T-helper 2 cell treated with Interferon-gamma antibody and Interleukin-4, amounts not matched to agents 5 μg/mL and 100 μg/mL, for 36 hours (primary cell): ENCODE results near the gene CREBBP.

ENCODE experiments used
- DNase-seq: peaks from one replicate; pipeline ENCODE4 v3.0.0; 2021; ENCODE audit warnings: low spot score
- H3K27ac Mint-ChIP-seq: one replicate; pipeline ENCODE4 v1.8.0; 2021; ENCODE audit warnings: mild to moderate bottlenecking, mixed read lengths
- H3K27me3 Mint-ChIP-seq: one replicate; pipeline ENCODE4 v1.8.0; 2021; ENCODE audit warnings: low read depth, mixed read lengths
- H3K36me3 Mint-ChIP-seq: one replicate; pipeline ENCODE4 v1.8.0; 2021; ENCODE audit warnings: low read depth, mixed read lengths
- H3K4me1 Mint-ChIP-seq: one replicate; pipeline ENCODE4 v1.8.0; 2021; ENCODE audit warnings: low read depth, mixed read lengths
- H3K4me3 Mint-ChIP-seq: one replicate; pipeline ENCODE4 v1.8.0; 2022; ENCODE audit warnings: mild to moderate bottlenecking, moderate library complexity, mixed read lengths
- H3K9me3 Mint-ChIP-seq: one replicate; pipeline ENCODE4 v1.8.0; 2021; ENCODE audit warnings: mixed read lengths

The CREBBP gene

DNA sequence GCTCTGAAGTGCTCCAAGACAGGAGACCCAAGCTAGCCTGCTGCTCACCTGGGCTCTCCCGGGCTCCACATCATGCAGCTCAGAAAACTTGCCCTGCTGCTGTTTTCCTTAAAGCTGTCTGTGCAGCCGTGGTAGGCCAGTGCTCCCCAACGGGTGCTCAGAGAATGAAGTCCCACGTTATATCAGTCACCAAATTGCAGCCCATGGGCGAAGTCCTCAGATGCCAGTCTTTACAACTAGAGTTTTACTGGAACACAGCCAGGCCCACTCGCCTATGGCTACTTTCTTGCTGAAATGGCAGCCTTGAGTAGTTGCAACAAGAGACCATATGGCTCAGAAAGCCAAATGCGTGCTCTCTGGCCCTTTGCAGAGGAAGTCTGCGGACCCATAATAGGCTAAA lies 6.3 kb downstream of the CREBBP start:
- no peak overlapping the region for H3K27ac Mint-ChIP-seq
- no peak for DNase-seq
- H3K27me3 Mint-ChIP-seq: no peaks in the 10 kb centered on the region
- H3K36me3 Mint-ChIP-seq: peaks cover 23% of the 10 kb centered on the region
- no peaks in the 10 kb centered on the region for H3K9me3 Mint-ChIP-seq
- H3K4me1 Mint-ChIP-seq: peaks cover 55% of the 10 kb centered on the region
- H3K4me3 Mint-ChIP-seq: no peak overlapping the region

DNA sequence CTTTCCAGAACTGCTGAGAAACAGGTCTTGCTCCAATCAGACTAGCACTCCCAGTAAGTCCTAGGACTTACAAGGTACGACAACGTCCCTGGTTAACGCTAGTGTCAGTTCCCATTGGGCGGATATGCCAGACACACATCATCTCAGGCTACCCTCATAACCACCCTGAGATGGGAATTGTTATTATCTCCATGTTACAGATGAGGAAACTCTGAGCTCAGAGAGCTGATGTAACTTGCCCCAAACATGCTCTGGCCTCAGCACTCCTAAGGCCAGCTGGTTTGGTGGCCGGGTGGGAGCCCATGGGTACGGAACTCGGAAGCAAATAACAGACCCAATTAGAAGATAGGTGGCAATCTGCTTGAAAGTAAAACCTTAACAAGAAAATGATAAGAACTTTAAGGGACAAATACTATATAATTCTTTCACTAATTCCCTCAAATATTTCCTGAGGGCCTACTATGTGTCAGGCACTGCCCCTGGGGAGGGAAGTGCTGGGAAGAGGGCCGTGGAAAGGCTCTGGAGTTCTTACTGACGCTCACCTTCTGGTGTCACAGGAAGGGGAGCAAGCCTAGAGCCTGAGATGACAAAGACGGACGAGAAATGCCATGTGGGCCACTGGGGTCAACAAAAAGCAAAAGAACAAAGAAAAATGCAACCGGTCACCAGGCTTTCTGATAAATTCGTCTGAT lies 6.9 kb downstream of the CREBBP start:
- H3K36me3 Mint-ChIP-seq: peaks cover 18% of the 10 kb centered on the region
- no peak overlapping the region for H3K4me3 Mint-ChIP-seq
- H3K27ac Mint-ChIP-seq: no peak overlapping the region
- H3K4me1 Mint-ChIP-seq: peaks cover 52% of the 10 kb centered on the region
- no peak for DNase-seq
- no peaks in the 10 kb centered on the region for H3K27me3 Mint-ChIP-seq
- H3K9me3 Mint-ChIP-seq: no peaks in the 10 kb centered on the region

DNA sequence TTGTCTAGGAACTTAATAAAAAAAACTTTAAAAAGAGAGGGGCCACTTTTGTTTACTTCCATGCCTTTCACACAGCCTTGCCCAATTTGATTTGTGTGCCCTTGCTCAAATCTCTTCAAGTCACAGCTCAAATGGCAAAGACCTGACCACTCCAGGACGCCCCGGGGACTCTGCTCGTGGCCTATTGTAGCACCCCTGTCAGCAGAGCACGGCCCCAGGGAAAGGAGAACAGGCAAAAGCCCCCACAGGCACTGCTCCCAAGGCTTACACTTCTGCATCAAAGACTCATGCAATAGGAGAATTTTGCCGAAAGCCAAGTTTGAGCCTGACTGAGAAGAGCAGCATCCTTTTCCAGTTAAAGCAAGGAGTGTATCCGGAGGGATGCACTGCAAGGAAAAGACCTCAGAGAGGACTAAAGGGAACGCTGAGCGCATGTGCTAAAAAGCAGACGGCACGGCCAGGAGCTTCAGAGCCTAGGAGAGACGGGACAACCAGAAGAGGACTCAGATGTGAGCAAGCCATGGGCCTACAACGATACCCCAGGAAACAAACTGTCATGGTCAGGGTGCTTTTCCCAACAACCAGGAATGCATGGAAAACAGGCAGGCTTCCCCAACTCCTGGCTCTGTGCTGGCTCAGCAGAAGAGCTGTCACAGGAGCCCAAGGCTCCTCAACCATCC lies 8.2 kb downstream of the CREBBP start:
- Mint-ChIP-seq H3K4me3 (no peak overlapping the region), H3K36me3 (peaks cover 9% of the 10 kb centered on the region), H3K9me3 (no peaks in the 10 kb centered on the region), H3K27ac (no peak overlapping the region), H3K27me3 (no peaks in the 10 kb centered on the region), H3K4me1 (peaks cover 45% of the 10 kb centered on the region)
- DNase-seq: no peak

DNA sequence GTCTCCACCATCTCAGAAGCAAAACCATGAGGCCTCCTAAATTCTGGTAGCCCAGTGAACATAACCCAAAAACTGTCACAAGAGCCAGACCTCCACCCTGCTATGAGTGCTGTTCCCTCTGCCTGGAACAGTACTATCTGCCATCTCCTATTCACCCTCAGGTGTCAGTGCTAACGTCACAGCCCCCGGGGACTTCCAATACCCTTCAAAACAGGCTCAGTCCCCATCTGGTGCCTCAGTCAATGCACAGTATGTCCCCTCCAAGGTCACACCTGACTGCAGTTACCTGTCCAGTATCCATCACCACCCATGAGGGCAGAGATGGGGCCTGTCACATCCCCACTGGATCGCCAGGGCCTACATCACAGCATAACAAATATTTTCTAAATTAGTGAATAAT lies 11.5 kb downstream of the CREBBP start:
- Mint-ChIP-seq H3K4me1 (peaks cover 34% of the 10 kb centered on the region), H3K27me3 (no peaks in the 10 kb centered on the region), H3K4me3 (no peak overlapping the region), H3K36me3 (peaks cover 3% of the 10 kb centered on the region), H3K9me3 (no peaks in the 10 kb centered on the region), H3K27ac (no peak overlapping the region)
- DNase-seq: no peak

DNA sequence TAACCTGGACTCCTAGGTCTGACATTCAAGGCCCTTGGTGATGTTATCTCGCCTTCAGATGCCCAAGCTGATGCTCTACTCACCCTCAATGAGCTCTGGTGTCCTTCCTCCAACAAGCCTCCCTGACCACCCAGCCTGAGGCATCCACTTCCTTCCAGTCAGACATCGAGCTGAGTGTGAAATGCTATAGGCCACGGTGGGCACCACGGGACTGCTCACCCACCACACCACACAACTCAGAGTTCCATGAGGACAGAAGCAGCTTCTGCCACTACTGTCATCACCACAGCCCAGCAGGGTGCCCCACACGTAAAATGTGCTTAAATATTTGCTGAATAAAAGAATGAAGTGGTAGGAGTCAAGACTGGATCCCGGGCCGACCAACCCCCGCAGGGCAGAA lies 12.0 kb downstream of the CREBBP start:
- no peaks in the 10 kb centered on the region for H3K9me3 Mint-ChIP-seq
- no peak overlapping the region for H3K4me3 Mint-ChIP-seq
- H3K27me3 Mint-ChIP-seq: no peaks in the 10 kb centered on the region
- no peak for DNase-seq
- H3K27ac Mint-ChIP-seq: no peak overlapping the region
- peaks cover 36% of the 10 kb centered on the region for H3K4me1 Mint-ChIP-seq
- H3K36me3 Mint-ChIP-seq: peaks cover 3% of the 10 kb centered on the region

DNA sequence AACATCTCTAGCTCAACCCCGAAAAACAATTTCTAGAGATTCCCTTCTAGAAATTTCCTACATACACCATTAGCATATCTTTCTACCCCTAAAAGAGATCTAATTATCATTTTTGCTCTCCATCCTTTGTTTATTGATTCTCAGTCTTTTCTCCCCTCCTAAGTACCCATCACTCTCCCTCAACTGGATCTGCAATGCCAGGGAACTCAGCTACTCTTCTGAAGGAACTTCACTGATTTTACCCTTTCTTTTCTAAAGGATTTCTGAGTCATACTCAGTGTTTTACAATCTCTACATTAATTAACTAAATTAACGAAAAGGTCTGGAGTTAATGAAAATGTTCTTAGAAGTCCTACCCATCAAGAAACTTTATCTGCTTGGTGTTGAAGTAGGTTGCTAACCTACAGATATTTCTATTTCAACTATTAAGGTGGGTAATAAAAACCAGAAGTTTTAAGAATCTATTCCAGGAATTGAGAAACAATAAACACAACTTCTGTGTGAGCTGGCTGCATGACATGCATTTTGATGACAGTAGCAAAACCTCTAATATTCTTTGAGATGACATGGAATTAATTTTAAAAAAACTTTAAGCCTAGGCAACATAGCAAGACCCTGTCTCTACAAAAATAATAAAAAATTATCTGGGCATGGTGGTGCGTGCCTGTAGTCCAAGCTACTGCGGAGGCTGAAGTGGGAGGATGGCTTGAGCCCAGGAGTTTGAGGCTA lies 13.6 kb downstream of the CREBBP start:
- Mint-ChIP-seq H3K4me3 (no peak overlapping the region), H3K4me1 (peaks cover 33% of the 10 kb centered on the region), H3K9me3 (no peaks in the 10 kb centered on the region), H3K27ac (no peak overlapping the region), H3K36me3 (peaks cover 3% of the 10 kb centered on the region), H3K27me3 (no peaks in the 10 kb centered on the region)
- no peak for DNase-seq

DNA sequence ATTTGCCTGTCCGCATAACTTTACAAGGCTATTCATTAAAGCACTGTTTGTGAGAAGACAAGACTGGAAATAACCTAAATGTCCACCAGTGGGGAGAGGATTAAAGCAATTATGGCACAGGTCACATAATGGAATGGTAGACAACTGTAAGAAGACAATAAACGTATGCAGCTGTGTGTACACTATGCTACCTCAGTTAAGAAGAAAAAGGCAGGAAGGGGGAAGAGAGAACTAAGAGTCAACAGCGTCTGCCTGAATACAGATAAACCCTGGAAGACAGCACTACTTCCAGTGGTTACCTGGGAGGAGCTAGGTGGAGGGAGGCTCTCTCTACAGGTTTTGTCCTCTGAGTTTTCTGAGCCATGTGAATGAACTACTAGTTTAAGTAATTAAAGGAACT lies 15.3 kb downstream of the CREBBP start:
- peaks cover 3% of the 10 kb centered on the region for H3K36me3 Mint-ChIP-seq
- no peak for DNase-seq
- H3K27ac Mint-ChIP-seq: peak overlapping the region; percentile 18
- H3K9me3 Mint-ChIP-seq: no peaks in the 10 kb centered on the region
- H3K4me3 Mint-ChIP-seq: no peak overlapping the region
- peaks cover 24% of the 10 kb centered on the region for H3K4me1 Mint-ChIP-seq
- H3K27me3 Mint-ChIP-seq: no peaks in the 10 kb centered on the region

DNA sequence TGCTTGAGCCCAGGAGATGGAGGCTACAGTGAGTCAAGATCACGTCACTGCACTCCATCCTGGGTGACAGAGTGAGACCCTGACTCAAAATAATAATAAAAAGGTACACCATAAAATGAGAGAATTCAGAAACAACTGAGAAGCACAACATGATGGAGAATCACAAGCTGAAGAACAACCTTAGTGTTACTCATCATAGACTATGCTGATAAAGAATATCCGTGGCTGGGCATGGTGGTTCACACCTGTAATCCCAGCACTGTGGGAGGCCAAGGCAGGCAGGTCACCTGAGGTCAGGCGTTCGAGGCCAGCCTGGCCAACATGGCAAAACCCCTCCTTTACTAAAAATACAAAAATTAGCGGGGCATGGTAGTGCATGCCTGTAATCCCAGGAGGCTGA lies 16.0 kb downstream of the CREBBP start:
- peaks cover 22% of the 10 kb centered on the region for H3K4me1 Mint-ChIP-seq
- peaks cover 3% of the 10 kb centered on the region for H3K36me3 Mint-ChIP-seq
- H3K9me3 Mint-ChIP-seq: no peaks in the 10 kb centered on the region
- no peaks in the 10 kb centered on the region for H3K27me3 Mint-ChIP-seq
- H3K27ac Mint-ChIP-seq: no peak overlapping the region
- no peak overlapping the region for H3K4me3 Mint-ChIP-seq
- no peak for DNase-seq

DNA sequence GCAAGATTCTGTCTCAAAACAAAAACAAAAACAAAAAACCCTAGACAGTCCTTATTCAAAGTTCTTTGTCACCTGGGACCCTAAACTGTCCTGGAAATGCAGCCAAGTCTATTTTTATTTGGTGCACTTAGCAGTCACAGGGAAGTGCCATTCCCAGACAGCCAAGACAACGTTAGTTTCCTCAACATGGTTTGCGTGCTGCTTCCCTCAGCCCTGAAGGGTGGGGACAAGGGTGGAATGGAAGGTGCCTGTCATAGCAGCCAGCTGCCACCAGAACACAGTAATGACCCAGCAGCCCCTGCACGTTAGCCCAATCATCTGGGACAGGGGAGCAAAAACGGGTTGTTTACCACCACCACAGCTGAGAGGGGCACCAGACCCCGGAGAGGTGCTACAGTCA lies 16.9 kb downstream of the CREBBP start:
- no peak for DNase-seq
- peaks cover 22% of the 10 kb centered on the region for H3K4me1 Mint-ChIP-seq

DNA sequence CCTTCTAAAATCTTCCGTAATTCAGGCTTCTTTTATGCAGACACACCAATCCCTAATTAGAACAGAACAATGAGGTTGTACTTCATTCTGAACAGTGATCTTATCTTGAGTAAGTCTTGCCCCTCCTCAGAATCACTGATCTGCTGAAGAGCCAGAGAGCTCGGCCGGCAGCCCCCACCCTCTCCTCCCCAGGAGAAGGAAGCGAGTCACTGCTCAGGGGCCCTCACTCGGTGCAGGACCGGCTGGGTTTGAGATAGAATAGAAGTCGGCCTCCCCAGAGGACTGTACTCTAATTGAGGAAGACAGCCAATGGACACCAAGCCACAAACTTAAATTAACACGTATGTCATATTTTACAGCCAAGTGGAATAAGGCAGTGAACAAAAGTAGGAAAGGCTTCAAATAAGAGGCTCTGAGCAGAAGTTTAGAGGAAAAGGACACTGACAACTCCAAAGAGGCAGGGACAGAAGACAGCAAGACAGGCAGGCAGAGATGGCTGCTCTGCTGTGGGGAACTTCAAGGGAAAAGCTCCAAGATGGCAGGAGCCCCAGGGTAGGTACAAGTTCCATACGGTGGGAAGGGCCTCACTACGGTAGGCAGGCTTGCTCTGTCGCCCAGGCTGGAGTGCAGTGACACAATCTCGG lies 18.6 kb downstream of the CREBBP start:
- H3K4me3 Mint-ChIP-seq: no peak overlapping the region
- H3K36me3 Mint-ChIP-seq: peaks cover 7% of the 10 kb centered on the region
- no peaks in the 10 kb centered on the region for H3K9me3 Mint-ChIP-seq
- no peak for DNase-seq
- H3K4me1 Mint-ChIP-seq: peaks cover 34% of the 10 kb centered on the region
- H3K27ac Mint-ChIP-seq: peak overlapping the region; percentile 17
- no peaks in the 10 kb centered on the region for H3K27me3 Mint-ChIP-seq

More for the DNA sequence above, 16.9 kb downstream of the CREBBP start:
- Mint-ChIP-seq H3K27ac (no peak overlapping the region), H3K4me3 (no peak overlapping the region), H3K36me3 (peaks cover 4% of the 10 kb centered on the region), H3K9me3 (no peaks in the 10 kb centered on the region), H3K27me3 (no peaks in the 10 kb centered on the region)

DNA sequence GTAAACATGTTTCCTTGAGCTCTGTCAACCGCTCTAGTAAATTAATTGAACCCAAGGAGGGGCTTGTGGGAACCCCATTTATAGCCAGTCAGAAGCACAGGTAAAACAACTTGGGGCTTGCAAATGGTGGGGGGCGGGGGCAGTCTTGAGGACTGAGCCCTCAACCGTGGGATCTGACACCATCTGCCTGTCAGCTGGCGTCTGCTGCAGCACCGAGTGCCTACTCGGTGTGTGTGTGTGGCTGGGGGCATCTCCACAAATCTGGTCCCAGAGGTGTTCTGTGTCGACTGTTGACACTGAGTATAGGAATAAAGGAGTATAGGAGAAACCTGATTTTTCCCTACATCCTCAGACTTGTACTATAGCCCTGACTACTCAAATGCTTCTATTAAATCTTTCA lies 20.6 kb downstream of the CREBBP start:
- DNase-seq: no peak
- Mint-ChIP-seq H3K27ac (no peak overlapping the region), H3K4me3 (no peak overlapping the region), H3K4me1 (peaks cover 34% of the 10 kb centered on the region), H3K27me3 (no peaks in the 10 kb centered on the region), H3K36me3 (peaks cover 5% of the 10 kb centered on the region), H3K9me3 (no peaks in the 10 kb centered on the region)

DNA sequence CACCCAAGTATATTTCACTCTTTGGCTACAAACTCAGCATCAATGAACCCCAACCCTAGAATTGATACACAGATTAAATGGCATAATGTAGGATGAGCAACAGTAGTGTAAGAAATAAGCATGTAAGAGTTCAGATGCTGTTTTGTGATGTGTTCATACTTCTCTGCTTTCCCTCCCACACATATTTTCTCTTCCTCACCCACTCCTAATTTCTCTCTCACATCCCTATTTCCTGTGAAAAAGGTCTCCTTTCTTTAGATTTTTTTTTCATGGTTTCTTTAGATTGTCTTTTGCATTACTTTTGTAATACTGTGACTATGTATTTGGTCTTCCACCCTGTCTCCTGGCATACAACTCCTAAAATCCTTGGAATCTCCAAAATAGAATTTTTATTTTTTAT lies 21.7 kb downstream of the CREBBP start:
- DNase-seq: no peak
- no peaks in the 10 kb centered on the region for H3K27me3 Mint-ChIP-seq
- no peak overlapping the region for H3K27ac Mint-ChIP-seq
- H3K9me3 Mint-ChIP-seq: no peaks in the 10 kb centered on the region
- H3K4me1 Mint-ChIP-seq: peaks cover 37% of the 10 kb centered on the region
- no peak overlapping the region for H3K4me3 Mint-ChIP-seq
- peaks cover 5% of the 10 kb centered on the region for H3K36me3 Mint-ChIP-seq

DNA sequence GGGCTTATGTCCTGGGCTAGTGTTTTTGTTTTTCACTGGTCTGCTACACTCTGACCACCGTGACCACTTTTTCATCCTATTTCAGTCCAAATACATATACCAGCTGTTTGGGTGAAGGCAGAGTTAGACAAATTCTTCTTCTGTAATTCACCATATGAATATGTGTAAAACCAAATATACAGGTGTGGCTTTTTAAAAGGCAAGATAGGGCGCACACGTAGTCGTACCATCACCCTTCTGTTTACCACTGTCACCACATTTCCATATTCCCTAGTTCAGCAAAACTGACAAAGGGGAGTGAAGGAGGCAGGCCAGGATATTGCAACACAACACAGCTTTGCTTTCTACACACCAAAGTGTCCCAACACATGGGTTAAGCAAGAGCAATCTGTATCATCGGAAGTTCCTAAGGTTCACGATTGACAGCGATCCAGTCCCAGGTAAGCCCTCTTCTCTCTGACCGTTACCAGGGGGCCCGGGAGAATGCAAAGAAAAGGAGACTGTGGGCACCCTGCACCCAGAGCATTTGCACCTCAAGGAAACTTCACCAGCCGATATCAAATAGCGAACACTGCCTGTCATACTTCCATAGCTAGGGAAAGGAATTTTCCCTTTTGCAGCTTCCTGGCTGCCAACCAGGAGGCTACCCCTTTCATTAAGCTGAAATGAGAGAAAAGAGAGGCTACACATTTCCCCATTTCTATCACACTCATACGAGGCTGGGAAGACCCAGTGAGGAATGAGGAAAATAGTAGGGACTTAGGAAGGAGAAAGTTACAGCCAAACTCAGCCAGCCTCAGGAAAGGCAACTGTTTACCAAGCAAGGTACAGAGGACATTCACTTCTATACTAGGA lies 23.1 kb downstream of the CREBBP start:
- Mint-ChIP-seq H3K27me3 (no peaks in the 10 kb centered on the region), H3K4me1 (peaks cover 39% of the 10 kb centered on the region), H3K4me3 (no peak overlapping the region), H3K9me3 (no peaks in the 10 kb centered on the region), H3K36me3 (peaks cover 5% of the 10 kb centered on the region), H3K27ac (no peak overlapping the region)
- DNase-seq: no peak
